ENCODE results near the gene VIPR1. TPM values are rescaled to one million over a fixed set of nuclear protein-coding genes. Genes with fewer than 3 reads are reported as not detected.
A peak's percentile ranks its signal among the peaks of the same experiment; 100 is the strongest.

VIPR1 gene
- total and polyA plus RNA-seq, 7 experiments from 2014 or later, result 8.0 to 133 (median 54.9) TPM

DNA sequence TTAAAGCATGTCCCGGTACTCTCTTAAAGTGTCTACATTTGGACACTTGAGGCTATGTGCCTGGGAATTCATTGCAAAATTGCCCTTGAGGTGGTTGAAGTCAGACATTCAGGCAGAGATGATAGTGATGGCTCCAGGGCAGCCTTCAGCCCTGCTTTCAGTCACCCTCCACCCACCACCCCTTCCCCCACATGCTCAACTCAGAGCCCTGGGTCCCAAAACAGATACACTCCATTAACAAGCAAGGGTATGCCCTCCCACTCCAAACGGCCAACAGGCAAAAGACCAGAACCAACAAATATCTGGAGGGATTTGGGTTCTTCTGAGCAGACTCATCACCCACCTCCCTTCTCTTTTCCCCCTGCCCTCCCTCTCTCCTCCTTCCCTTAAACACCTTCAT, 29.9 kb upstream of the VIPR1 start:
- Histone ChIP-seq H3K27ac (ENCODE audit: low read depth, low read length) (no peak overlapping the region), H3K4me3 (ENCODE audit: low read length) (no peak overlapping the region), H3K36me3 (ENCODE audit: control insufficient read depth in 2 of 3, insufficient read depth in 3 of 3, low read length in 3 of 3) (no peaks in the 10 kb centered on the region), H3K4me1 (ENCODE audit: control insufficient read depth in 2 of 2, insufficient read depth in 2 of 2, low read length in 2 of 2) (no peaks in the 10 kb centered on the region), H3K9me3 (ENCODE audit: control insufficient read depth in 2 of 3, low read length in 3 of 3) (no peaks in the 10 kb centered on the region), H3K27me3 (ENCODE audit: control insufficient read depth in 2 of 2, insufficient read depth in 2 of 2, low read length in 2 of 2) (no peaks in the 10 kb centered on the region)
- H3K9me3 Mint-ChIP-seq, result peaks cover 0 to 1% (median 0%) of the 10 kb centered on the region in 11 donors
- ChIA-PET POLR2A (no interaction called here), CTCF (no interaction called here)
- DNase-seq (no peak), ATAC-seq (no peak)
- H3K4me1 Mint-ChIP-seq, result peaks cover 0 to 5% (median 0%) of the 10 kb centered on the region in 7 donors
- H3K36me3 Mint-ChIP-seq, result no peaks in the 10 kb centered on the region
- intact Hi-C loops (cut with micrococcal nuclease), result no loop called here
- no peak overlapping the region for H3K27ac Mint-ChIP-seq
- no peak overlapping the region for H3K4me3 Mint-ChIP-seq
- peaks cover 0 to 13% (median 6%) of the 10 kb centered on the region in 5 donors for H3K27me3 Mint-ChIP-seq

DNA sequence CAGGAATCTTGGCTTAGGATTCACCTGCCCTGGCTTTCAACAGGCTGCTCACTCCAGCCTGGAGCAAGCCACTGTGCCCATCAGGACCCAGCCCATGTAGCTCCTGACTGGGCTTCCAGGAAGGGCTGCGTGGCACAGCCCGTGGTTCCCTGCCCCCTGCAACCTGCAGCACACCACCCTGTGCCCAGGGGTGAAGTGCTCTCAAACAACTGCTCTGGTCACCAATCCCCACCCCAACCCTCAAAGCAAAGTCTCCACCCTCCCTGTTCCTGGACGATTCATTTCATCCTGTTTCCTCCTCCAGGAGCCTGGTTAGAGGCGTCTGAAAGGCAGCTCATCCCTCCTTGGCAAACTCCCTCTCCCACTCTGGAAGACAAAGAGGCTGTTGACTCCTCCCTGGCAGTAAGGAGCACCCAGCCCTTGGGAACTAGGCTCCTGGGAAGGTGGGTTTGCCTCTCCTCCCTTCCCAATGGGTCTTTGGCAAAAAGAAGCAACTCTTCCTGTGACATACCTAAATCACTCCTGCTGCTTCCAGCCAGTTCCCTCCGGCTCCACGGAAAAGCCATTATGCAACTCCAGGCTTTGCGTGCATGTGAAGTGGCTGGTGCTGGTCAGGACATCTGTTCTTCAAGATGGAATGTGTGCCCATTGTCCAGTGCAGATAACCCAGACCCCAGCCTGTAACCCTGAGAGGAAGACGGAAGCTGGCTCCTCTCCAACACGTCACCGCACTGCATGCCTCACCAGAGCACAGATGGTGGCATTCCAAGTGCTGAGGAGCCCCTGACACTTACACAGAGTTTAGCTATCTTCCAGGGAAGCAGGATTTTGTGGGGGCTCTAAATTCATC, 29.1 kb upstream of the VIPR1 start:
- DNase-seq (no peak), ATAC-seq (no peak)
- ChIA-PET POLR2A (no interaction called here), CTCF (no interaction called here)
- intact Hi-C loops (cut with micrococcal nuclease), result no loop called here
- peaks cover 0 to 13% (median 7%) of the 10 kb centered on the region in 5 donors for H3K27me3 Mint-ChIP-seq
- H3K9me3 Mint-ChIP-seq, result peaks cover 0 to 5% (median 0%) of the 10 kb centered on the region in 11 donors
- Histone ChIP-seq H3K4me3 (ENCODE audit: low read length) (no peak overlapping the region), H3K36me3 (ENCODE audit: control insufficient read depth in 2 of 3, insufficient read depth in 3 of 3, low read length in 3 of 3) (no peaks in the 10 kb centered on the region), H3K27me3 (ENCODE audit: control insufficient read depth in 2 of 2, insufficient read depth in 2 of 2, low read length in 2 of 2) (no peaks in the 10 kb centered on the region), H3K9me3 (ENCODE audit: control insufficient read depth in 2 of 3, low read length in 3 of 3) (no peaks in the 10 kb centered on the region), H3K4me1 (ENCODE audit: control insufficient read depth in 2 of 2, insufficient read depth in 2 of 2, low read length in 2 of 2) (no peaks in the 10 kb centered on the region), H3K27ac (ENCODE audit: low read depth, low read length) (no peak overlapping the region)
- peaks cover 0 to 5% (median 0%) of the 10 kb centered on the region in 7 donors for H3K4me1 Mint-ChIP-seq
- peak overlapping the region in 1 of 9 donors; percentile 20 for H3K27ac Mint-ChIP-seq
- H3K4me3 Mint-ChIP-seq, result no peak overlapping the region
- H3K36me3 Mint-ChIP-seq, result no peaks in the 10 kb centered on the region

DNA sequence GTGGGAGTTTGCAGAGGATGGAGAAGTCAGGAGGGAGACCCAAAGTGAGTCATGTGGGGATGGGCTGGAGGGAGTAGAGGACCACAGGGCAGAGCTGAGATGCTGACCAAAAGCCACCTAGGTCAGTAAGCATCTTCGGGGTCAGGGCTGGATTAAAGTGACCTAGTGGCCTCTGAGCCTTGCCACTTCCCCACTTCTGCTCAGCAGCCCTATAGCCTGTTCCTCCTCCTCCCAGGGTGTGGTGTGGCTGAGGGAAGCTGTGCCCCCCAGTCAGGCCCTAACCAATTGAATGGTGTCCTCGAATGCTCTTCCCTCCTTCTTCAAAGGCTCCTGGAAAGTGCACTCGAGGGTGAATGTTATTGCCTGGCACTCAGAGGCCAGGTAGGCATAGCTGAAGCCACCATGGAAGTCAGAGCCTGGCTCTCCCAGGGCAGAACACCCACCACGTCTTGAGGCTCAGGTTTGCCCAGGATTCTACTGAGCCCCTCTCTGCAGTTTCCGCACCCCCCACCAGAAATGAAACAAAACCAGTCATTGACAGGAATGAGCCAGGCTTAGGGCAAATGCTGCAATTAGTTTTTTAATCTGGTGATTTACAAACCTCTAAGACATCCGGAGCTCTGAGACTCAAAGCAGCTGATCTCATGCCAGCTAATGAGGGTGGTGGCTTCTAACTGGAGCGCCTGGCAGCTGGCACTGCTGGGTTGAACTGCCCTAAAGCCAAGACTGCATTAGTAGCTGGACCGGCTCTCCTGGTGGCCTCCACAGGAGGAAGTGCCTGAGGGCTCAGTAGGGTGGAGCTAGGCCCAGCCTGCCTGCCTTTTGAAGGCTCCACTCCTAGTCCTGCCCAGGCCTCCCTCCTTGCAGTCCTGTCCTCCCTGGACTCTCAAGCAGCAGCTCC, 26.0 kb upstream of the VIPR1 start:
- H3K27me3 Mint-ChIP-seq, result peaks cover 13 to 33% (median 18%) of the 10 kb centered on the region in 5 donors
- intact Hi-C loops (cut with micrococcal nuclease), result no loop called here
- Histone ChIP-seq H3K36me3 (ENCODE audit: control insufficient read depth in 2 of 3, insufficient read depth in 3 of 3, low read length in 3 of 3) (no peaks in the 10 kb centered on the region), H3K9me3 (ENCODE audit: control insufficient read depth in 2 of 3, low read length in 3 of 3) (peaks cover 0 to 12% (median 0%) of the 10 kb centered on the region in 3 experiments), H3K27ac (ENCODE audit: low read depth, low read length) (no peak overlapping the region), H3K4me1 (ENCODE audit: control insufficient read depth in 2 of 2, insufficient read depth in 2 of 2, low read length in 2 of 2) (no peaks in the 10 kb centered on the region), H3K27me3 (ENCODE audit: control insufficient read depth in 2 of 2, insufficient read depth in 2 of 2, low read length in 2 of 2) (no peaks in the 10 kb centered on the region), H3K4me3 (ENCODE audit: low read length) (no peak overlapping the region)
- H3K27ac Mint-ChIP-seq, result peak overlapping the region in 2 of 9 donors; percentile 6 to 57
- ATAC-seq (peak; percentile 58), DNase-seq (no peak)
- ChIA-PET POLR2A (no interaction called here), CTCF (no interaction called here)
- peaks cover 4 to 33% (median 20%) of the 10 kb centered on the region in 11 donors for H3K9me3 Mint-ChIP-seq
- peaks cover 0 to 20% (median 12%) of the 10 kb centered on the region in 5 donors for H3K36me3 Mint-ChIP-seq
- peak overlapping the region in 1 of 10 donors; percentile 27 for H3K4me3 Mint-ChIP-seq
- peaks cover 0 to 5% (median 0%) of the 10 kb centered on the region in 7 donors for H3K4me1 Mint-ChIP-seq

DNA sequence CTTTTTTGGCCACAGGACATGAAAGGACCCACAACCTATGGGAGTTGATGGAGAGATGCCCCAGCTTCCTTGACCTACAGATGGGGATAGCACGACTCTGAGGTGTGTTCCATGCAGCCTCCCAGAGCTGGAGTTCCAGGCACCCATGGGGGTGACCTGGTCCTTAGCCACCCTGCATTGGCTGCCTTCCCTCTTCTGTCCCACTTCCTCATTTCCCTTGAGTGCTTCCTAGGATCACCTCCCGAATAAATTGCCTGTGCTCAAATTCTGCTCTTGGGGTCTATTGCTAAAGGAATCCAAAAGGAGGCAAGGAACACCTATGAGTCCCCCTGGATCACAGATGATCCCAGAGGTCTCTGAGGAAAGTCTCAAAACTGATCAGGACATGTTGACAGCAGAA, 24.7 kb upstream of the VIPR1 start:
- H3K27me3 ChIP-seq (ENCODE audit: control insufficient read depth in 2 of 2, insufficient read depth in 2 of 2, low read length in 2 of 2), result no peaks in the 10 kb centered on the region
- H3K36me3 Mint-ChIP-seq, result peaks cover 2 to 27% (median 18%) of the 10 kb centered on the region in 5 donors
- no peak overlapping the region for H3K4me3 Mint-ChIP-seq
- no peak overlapping the region for H3K4me3 ChIP-seq (ENCODE audit: low read length)
- H3K9me3 ChIP-seq (ENCODE audit: control insufficient read depth in 2 of 3, low read length in 3 of 3), result peaks cover 0 to 19% (median 0%) of the 10 kb centered on the region in 3 experiments
- no peak overlapping the region for H3K27ac Mint-ChIP-seq
- H3K4me1 Mint-ChIP-seq, result peaks cover 0 to 5% (median 0%) of the 10 kb centered on the region in 7 donors
- H3K27ac ChIP-seq (ENCODE audit: low read depth, low read length), result no peak overlapping the region
- POLR2A ChIA-PET, result no interaction called here
- no peaks in the 10 kb centered on the region for H3K4me1 ChIP-seq (ENCODE audit: control insufficient read depth in 2 of 2, insufficient read depth in 2 of 2, low read length in 2 of 2)
- intact Hi-C loops (cut with micrococcal nuclease), result no loop called here
- no peak for ATAC-seq
- H3K9me3 Mint-ChIP-seq, result peaks cover 10 to 45% (median 31%) of the 10 kb centered on the region in 11 donors
- H3K36me3 ChIP-seq (ENCODE audit: control insufficient read depth in 2 of 3, insufficient read depth in 3 of 3, low read length in 3 of 3), result no peaks in the 10 kb centered on the region
- peaks cover 17 to 35% (median 18%) of the 10 kb centered on the region in 5 donors for H3K27me3 Mint-ChIP-seq
- CTCF ChIA-PET, result no interaction called here
- no peak for DNase-seq

DNA sequence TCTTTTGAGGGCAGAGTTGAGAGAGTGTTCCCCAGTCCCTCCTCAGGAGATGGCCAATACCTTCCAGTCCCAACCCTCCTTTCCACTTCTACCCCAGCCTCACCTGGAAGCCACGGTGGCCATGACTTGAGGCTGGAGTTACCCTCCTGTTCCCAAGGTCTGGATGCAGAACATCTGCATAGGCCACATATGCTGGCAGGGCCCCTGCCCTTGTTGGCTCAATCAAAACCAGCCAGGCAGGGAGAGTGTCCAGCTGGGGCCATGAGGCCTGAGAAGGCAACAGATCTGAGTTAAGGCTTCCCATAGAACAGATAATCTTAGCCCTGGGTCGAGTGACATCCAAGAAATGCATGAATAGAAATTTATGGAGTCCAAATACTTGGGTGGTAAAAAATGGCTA, 23.6 kb upstream of the VIPR1 start:
- H3K4me1 ChIP-seq (ENCODE audit: control insufficient read depth in 2 of 2, insufficient read depth in 2 of 2, low read length in 2 of 2), result no peaks in the 10 kb centered on the region
- ATAC-seq, result no peak
- H3K4me3 ChIP-seq (ENCODE audit: low read length), result no peak overlapping the region
- Mint-ChIP-seq H3K4me1 (peaks cover 0 to 5% (median 0%) of the 10 kb centered on the region in 7 donors), H3K36me3 (peaks cover 2 to 27% (median 18%) of the 10 kb centered on the region in 5 donors), H3K9me3 (peaks cover 10 to 51% (median 32%) of the 10 kb centered on the region in 11 donors), H3K27me3 (peaks cover 13 to 40% (median 25%) of the 10 kb centered on the region in 5 donors), H3K4me3 (no peak overlapping the region), H3K27ac (no peak overlapping the region)
- DNase-seq, result no peak
- H3K9me3 ChIP-seq (ENCODE audit: control insufficient read depth in 2 of 3, low read length in 3 of 3), result peaks cover 0 to 19% (median 0%) of the 10 kb centered on the region in 3 experiments
- no peaks in the 10 kb centered on the region for H3K36me3 ChIP-seq (ENCODE audit: control insufficient read depth in 2 of 3, insufficient read depth in 3 of 3, low read length in 3 of 3)
- H3K27me3 ChIP-seq (ENCODE audit: control insufficient read depth in 2 of 2, insufficient read depth in 2 of 2, low read length in 2 of 2), result no peaks in the 10 kb centered on the region
- intact Hi-C loops (cut with micrococcal nuclease), result no loop called here
- H3K27ac ChIP-seq (ENCODE audit: low read depth, low read length), result no peak overlapping the region
- POLR2A ChIA-PET, result no interaction called here
- CTCF ChIA-PET, result no interaction called here

DNA sequence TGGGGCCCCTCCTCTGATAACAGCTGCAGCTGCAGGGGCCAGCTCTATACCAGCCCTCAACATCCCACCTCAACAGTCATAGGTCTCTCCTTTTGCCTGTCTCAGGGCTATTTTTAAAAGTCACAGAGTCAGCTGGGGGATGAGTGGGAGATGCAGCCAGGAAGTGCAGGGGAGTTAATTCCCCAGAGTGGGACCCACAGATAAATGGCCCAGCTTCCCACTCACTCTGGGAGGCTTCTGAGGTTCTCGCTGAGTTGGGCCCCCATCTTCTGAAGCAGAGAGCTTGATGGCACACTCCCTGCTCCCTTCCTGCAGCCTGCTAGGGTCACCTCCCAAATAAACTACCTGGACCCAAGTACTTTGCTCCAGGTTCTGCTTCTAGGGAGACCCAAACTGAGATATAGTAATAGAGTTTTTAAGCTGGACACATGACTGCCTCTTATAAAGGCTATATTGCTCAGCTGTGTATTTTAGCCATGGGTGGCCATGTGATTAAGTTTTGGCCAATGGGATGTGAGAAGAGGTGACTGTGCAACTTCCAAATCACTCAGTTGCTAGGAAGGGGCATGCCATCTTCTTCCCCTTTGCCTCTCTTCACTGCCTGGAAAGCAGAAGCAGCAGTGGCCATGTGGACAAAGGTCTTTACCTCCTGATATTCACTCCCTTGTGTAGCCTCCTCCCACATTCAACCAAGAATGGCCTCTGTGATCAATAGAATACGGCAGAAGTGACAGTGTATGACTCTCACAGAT, 15.5 kb upstream of the VIPR1 start:
- H3K4me1 Mint-ChIP-seq, result peaks cover 0 to 7% (median 0%) of the 10 kb centered on the region in 7 donors
- peaks cover 0 to 33% (median 8%) of the 10 kb centered on the region in 5 donors for H3K27me3 Mint-ChIP-seq
- POLR2A ChIA-PET, result no interaction called here
- no peak overlapping the region for H3K4me3 Mint-ChIP-seq
- Histone ChIP-seq H3K27ac (ENCODE audit: low read depth, low read length) (no peak overlapping the region), H3K4me3 (ENCODE audit: low read length) (no peak overlapping the region), H3K4me1 (ENCODE audit: control insufficient read depth in 2 of 2, insufficient read depth in 2 of 2, low read length in 2 of 2) (no peaks in the 10 kb centered on the region), H3K27me3 (ENCODE audit: control insufficient read depth in 2 of 2, insufficient read depth in 2 of 2, low read length in 2 of 2) (no peaks in the 10 kb centered on the region), H3K9me3 (ENCODE audit: control insufficient read depth in 2 of 3, low read length in 3 of 3) (peaks cover 0 to 2% (median 0%) of the 10 kb centered on the region in 3 experiments), H3K36me3 (ENCODE audit: control insufficient read depth in 2 of 3, insufficient read depth in 3 of 3, low read length in 3 of 3) (no peaks in the 10 kb centered on the region)
- no peak overlapping the region for H3K27ac Mint-ChIP-seq
- DNase-seq, result no peak
- H3K36me3 Mint-ChIP-seq, result peaks cover 0 to 4% (median 2%) of the 10 kb centered on the region in 5 donors
- CTCF ChIA-PET, result no interaction called here
- intact Hi-C loops (cut with micrococcal nuclease), result no loop called here
- peaks cover 0 to 14% (median 6%) of the 10 kb centered on the region in 11 donors for H3K9me3 Mint-ChIP-seq
- ATAC-seq, result peak; percentile 65

Data from naive thymus-derived CD4-positive, alpha-beta T cell (primary cell).